ENCODE measurements around the gene PTRHD1. TPM values are rescaled to one million over a fixed set of nuclear protein-coding genes. Genes with fewer than 3 reads are reported as not detected.
A peak's percentile ranks its signal among the peaks of the same experiment; 100 is the strongest.

Gene PTRHD1
- total RNA-seq, 2 donors from 2014 or later, result 37.2 to 38.2 TPM

DNA sequence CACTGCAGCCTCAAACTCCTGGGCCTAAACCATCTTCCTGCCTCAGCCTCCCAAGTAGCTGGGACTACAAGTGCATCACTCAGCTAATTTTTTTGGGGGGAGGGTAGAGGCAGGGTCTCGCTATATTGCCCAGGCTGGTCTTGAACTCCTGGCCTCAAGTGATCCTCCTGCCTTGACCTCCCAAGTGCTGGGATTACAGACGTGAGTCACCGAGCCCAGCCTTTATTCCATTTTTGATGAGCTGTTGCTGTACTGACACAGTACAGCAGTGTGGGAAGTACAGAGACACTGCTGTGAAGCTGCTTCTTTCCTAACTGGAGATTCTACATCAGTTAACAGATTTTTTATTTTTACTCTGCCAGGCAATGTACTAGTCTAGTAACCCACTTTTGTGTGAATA, 18.8 kb downstream of the PTRHD1 start:
- no peak overlapping the region for H3K4me3 ChIP-seq (ENCODE audit: low read length)
- 89 to 90% methylated on average over 3 of the region's 3 CpGs for whole genome bisulfite sequencing, 2 experiments (ENCODE audit: insufficient coverage in 1 of 2, insufficient read length in 1 of 2)
- no peak overlapping the region for H3K4me3 Mint-ChIP-seq
- H3K36me3 Mint-ChIP-seq (ENCODE audit: low read depth), result peaks cover 16% of the 10 kb centered on the region
- no peaks in the 10 kb centered on the region for H3K27me3 Mint-ChIP-seq (ENCODE audit: insufficient read depth)
- H3K27ac ChIP-seq (ENCODE audit: low read depth, low read length), result no peak overlapping the region
- H3K4me1 Mint-ChIP-seq, result peaks cover 23% of the 10 kb centered on the region
- H3K9me3 ChIP-seq (ENCODE audit: control insufficient read depth, low read length), result peaks cover 13% of the 10 kb centered on the region
- H3K4me1 ChIP-seq (ENCODE audit: control insufficient read depth, insufficient read depth, low read length), result peaks cover 3% of the 10 kb centered on the region
- H3K36me3 ChIP-seq (ENCODE audit: control insufficient read depth, insufficient read depth, low read length), result peaks cover 8% of the 10 kb centered on the region
- H3K27ac Mint-ChIP-seq, result no peak overlapping the region
- no peak for DNase-seq
- H3K27me3 ChIP-seq (ENCODE audit: control insufficient read depth, insufficient read depth, low read length, poor library complexity, severe bottlenecking), result no peaks in the 10 kb centered on the region
- no peak overlapping the region for H3K9ac ChIP-seq (ENCODE audit: extremely low read depth, low read length, poor library complexity, severe bottlenecking)
- TF ChIP-seq, protein P1, sequence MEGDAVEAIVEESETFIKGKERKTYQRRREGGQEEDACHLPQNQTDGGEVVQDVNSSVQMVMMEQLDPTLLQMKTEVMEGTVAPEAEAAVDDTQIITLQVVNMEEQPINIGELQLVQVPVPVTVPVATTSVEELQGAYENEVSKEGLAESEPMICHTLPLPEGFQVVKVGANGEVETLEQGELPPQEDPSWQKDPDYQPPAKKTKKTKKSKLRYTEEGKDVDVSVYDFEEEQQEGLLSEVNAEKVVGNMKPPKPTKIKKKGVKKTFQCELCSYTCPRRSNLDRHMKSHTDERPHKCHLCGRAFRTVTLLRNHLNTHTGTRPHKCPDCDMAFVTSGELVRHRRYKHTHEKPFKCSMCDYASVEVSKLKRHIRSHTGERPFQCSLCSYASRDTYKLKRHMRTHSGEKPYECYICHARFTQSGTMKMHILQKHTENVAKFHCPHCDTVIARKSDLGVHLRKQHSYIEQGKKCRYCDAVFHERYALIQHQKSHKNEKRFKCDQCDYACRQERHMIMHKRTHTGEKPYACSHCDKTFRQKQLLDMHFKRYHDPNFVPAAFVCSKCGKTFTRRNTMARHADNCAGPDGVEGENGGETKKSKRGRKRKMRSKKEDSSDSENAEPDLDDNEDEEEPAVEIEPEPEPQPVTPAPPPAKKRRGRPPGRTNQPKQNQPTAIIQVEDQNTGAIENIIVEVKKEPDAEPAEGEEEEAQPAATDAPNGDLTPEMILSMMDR (conservative IDR thresholded peaks at IDR 0.05), result no peak
- H3K9me3 Mint-ChIP-seq, result peaks cover 6% of the 10 kb centered on the region

DNA sequence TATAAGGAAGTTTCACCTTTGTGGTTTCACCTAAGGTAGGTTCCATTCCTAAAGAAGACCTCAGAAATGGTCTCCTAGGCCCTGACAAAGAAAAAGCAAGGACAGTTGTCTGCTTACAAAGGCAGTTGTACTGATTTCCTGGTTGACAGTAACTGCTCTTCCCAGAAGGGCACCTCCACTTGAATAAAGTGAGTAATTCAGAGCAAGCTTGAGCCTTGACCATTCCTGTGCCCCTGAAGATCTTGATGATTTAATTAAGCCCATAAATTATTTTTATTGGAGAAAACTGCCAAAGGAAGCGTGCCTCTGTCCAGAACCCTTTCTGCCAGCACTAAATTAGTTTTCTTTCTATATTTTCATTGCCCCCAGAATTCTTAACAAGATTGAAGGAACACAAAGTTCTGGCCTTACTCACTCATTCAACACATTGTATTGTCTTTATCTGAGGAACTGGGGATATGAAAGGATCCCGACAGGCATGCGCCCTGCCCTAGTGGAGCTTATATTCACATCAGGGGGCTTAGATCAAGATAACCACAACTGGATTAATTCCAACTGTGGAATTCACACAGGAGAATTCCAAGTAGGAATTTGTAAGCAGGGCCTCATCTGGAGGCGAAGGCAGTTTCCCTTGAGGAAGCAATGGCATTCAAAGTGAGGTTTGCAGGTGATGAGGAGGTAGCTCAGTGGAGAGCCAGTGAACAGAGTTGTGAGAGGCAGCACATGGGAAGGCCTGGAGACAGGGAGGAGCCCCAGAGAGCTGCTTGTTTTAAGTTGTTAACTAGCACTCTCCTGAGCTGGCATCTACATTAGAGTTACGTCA, 21.2 kb downstream of the PTRHD1 start:
- H3K27me3 ChIP-seq (ENCODE audit: control insufficient read depth, insufficient read depth, low read length, poor library complexity, severe bottlenecking), result no peaks in the 10 kb centered on the region
- 70 to 100% methylated on average over 2 to 5 of the region's 5 CpGs for WGBS, 2 experiments (ENCODE audit: insufficient coverage in 1 of 2, insufficient read length in 1 of 2)
- H3K9me3 ChIP-seq (ENCODE audit: control insufficient read depth, low read length), result peaks cover 13% of the 10 kb centered on the region
- Mint-ChIP-seq H3K4me1 (peaks cover 18% of the 10 kb centered on the region), H3K4me3 (no peak overlapping the region), H3K9me3 (peaks cover 6% of the 10 kb centered on the region), H3K27ac (peak overlapping the region; percentile 89), H3K27me3 (ENCODE audit: insufficient read depth) (no peaks in the 10 kb centered on the region), H3K36me3 (ENCODE audit: low read depth) (peaks cover 19% of the 10 kb centered on the region)
- H3K27ac ChIP-seq (ENCODE audit: low read depth, low read length), result peak overlapping the region; percentile 12
- DNase-seq, result peak; percentile 78
- peak overlapping the region; percentile 43 for H3K9ac ChIP-seq (ENCODE audit: extremely low read depth, low read length, poor library complexity, severe bottlenecking)
- H3K36me3 ChIP-seq (ENCODE audit: control insufficient read depth, insufficient read depth, low read length), result peaks cover 14% of the 10 kb centered on the region
- TF ChIP-seq, protein P1 (conservative IDR thresholded peaks at IDR 0.05), result no peak
- no peaks in the 10 kb centered on the region for H3K4me1 ChIP-seq (ENCODE audit: control insufficient read depth, insufficient read depth, low read length)
- H3K4me3 ChIP-seq (ENCODE audit: low read length), result peak overlapping the region; percentile 63

DNA sequence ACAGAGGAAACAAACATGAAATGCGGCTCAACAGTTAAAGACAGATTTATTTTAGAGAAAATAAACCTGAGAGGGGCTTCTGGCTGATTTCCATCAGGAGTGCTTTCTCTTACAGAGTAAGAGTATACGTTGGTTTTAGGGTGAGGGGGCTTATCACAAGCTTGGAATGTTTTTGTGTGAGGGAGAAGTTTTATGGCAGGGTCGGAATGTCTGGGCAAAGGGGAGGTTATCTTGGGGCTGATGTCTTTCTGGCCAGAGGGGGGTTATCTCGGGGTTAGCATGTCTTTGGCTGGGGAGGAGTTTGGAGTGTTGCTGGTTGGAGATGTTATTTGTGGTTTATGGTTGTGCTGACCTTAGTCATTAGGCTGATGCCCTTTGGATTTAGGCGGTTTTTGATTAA, 22.1 kb downstream of the PTRHD1 start:
- DNase-seq, result no peak
- Mint-ChIP-seq H3K4me3 (no peak overlapping the region), H3K27ac (peak overlapping the region; percentile 71), H3K9me3 (peaks cover 6% of the 10 kb centered on the region), H3K36me3 (ENCODE audit: low read depth) (peaks cover 19% of the 10 kb centered on the region), H3K27me3 (ENCODE audit: insufficient read depth) (no peaks in the 10 kb centered on the region), H3K4me1 (peaks cover 18% of the 10 kb centered on the region)
- Histone ChIP-seq H3K9me3 (ENCODE audit: control insufficient read depth, low read length) (peaks cover 13% of the 10 kb centered on the region), H3K9ac (ENCODE audit: extremely low read depth, low read length, poor library complexity, severe bottlenecking) (no peak overlapping the region), H3K27me3 (ENCODE audit: control insufficient read depth, insufficient read depth, low read length, poor library complexity, severe bottlenecking) (no peaks in the 10 kb centered on the region), H3K4me1 (ENCODE audit: control insufficient read depth, insufficient read depth, low read length) (no peaks in the 10 kb centered on the region), H3K36me3 (ENCODE audit: control insufficient read depth, insufficient read depth, low read length) (peaks cover 14% of the 10 kb centered on the region), H3K27ac (ENCODE audit: low read depth, low read length) (no peak overlapping the region), H3K4me3 (ENCODE audit: low read length) (peak overlapping the region; percentile 63)
- TF ChIP-seq, protein P1 (conservative IDR thresholded peaks at IDR 0.05), result no peak
- WGBS, 2 experiments (ENCODE audit: insufficient coverage in 1 of 2, insufficient read length in 1 of 2), result 82 to 85% methylated on average over 3 to 5 of the region's 5 CpGs
